ENCODE results near the gene TRIM47. TPM values are rescaled to one million over a fixed set of nuclear protein-coding genes. Genes with fewer than 3 reads are reported as not detected.

The TRIM47 gene
- total RNA-seq, 1 donor = 15.1 TPM

GRCh38 chr17:75922963-75923874, 44.8 kb upstream of the TRIM47 start:
- H3K4me3 ChIP-seq (ENCODE audit: low read depth, low read length) = no peak overlapping the region
- no peak for TF ChIP-seq CTCF (IDR thresholded peaks at IDR 0.05; ENCODE audit: insufficient read depth, low read depth, low read length)
- no peak for DNase-seq (ENCODE audit: low read depth)

GRCh38 chr17:75922173-75922961, 44.0 kb upstream of the TRIM47 start:
- H3K4me3 ChIP-seq (ENCODE audit: low read depth, low read length) = no peak overlapping the region
- no peak for DNase-seq (ENCODE audit: low read depth)
- TF ChIP-seq CTCF (IDR thresholded peaks at IDR 0.05; ENCODE audit: insufficient read depth, low read depth, low read length) = no peak

GRCh38 chr17:75921596-75921995, 43.2 kb upstream of the TRIM47 start:
- DNase-seq (ENCODE audit: low read depth) = no peak
- no peak overlapping the region for H3K4me3 ChIP-seq (ENCODE audit: low read depth, low read length)
- no peak for TF ChIP-seq CTCF (IDR thresholded peaks at IDR 0.05; ENCODE audit: insufficient read depth, low read depth, low read length)

GRCh38 chr17:75920045-75920560, 41.7 kb upstream of the TRIM47 start:
- no peak for DNase-seq (ENCODE audit: low read depth)
- TF ChIP-seq CTCF (IDR thresholded peaks at IDR 0.05; ENCODE audit: insufficient read depth, low read depth, low read length) = no peak
- H3K4me3 ChIP-seq (ENCODE audit: low read depth, low read length) = no peak overlapping the region

GRCh38 chr17:75919611-75920010, 41.2 kb upstream of the TRIM47 start:
- H3K4me3 ChIP-seq (ENCODE audit: low read depth, low read length) = no peak overlapping the region
- no peak for DNase-seq (ENCODE audit: low read depth)
- no peak for TF ChIP-seq CTCF (IDR thresholded peaks at IDR 0.05; ENCODE audit: insufficient read depth, low read depth, low read length)

GRCh38 chr17:75917917-75918445, 39.6 kb upstream of the TRIM47 start:
- DNase-seq (ENCODE audit: low read depth) = no peak
- TF ChIP-seq CTCF (IDR thresholded peaks at IDR 0.05; ENCODE audit: insufficient read depth, low read depth, low read length) = no peak
- no peak overlapping the region for H3K4me3 ChIP-seq (ENCODE audit: low read depth, low read length)
